Endothelial cell of umbilical vein (primary cell): Measurements from ENCODE around the gene CHMP6. TPM values are rescaled to one million over a fixed set of nuclear protein-coding genes. Genes with fewer than 3 reads are reported as not detected.

Experiments used
- BruUV-seq: library from RNA; stranded (reverse); fragments of 400-500 nt; replicated peaks from 2 replicates; lab custom pipeline; 2021; lab: Mats Ljungman, UMichigan
- CTCF ChIA-PET: fragments of 300-600, 350-600 bp; sonication (Branson Sonifier 250); formaldehyde crosslinking; loops from one replicate; lab custom pipeline; 2021; ENCODE audit warnings: antibody characterized with exemption, inconsistent platforms; lab: Charles Lee
- POLR2A ChIA-PET: fragments of 300-600, 350-600 bp; sonication (Branson Sonifier 250); formaldehyde crosslinking; loops from one replicate; lab custom pipeline; 2021; ENCODE audit warnings: antibody characterized with exemption, inconsistent platforms; lab: Charles Lee
- DNase-seq: peaks from one replicate; pipeline ENCODE4 v3.0.0-alpha.2; 2011; ENCODE audit warnings: low read depth, low spot score
- FAIRE-seq: peaks from 2 replicates; lab custom pipeline; 2011; peaks lifted over from hg19 to GRCh38; lab: Jason Lieb, UNC
- H2AFZ ChIP-seq: 2 replicates; pipeline ENCODE4 v1.6.0; 2012; ENCODE audit warnings: low read depth, low read length, control low read depth, inconsistent platforms
- H3K27ac ChIP-seq: 2 replicates; pipeline ENCODE4 v1.5.1; 2011; ENCODE audit warnings: low read depth, mild to moderate bottlenecking, control low read depth, low read length, moderate library complexity; ENCODE audit not compliant: insufficient read depth
- H3K27me3 ChIP-seq, 2 experiments: 2 replicates each; pipeline versions ENCODE4 v1.6.0 to v1.6.1; 2011; ENCODE audit warnings: low read length in 2 of 2, mixed read lengths in 1 of 2; ENCODE audit not compliant: control insufficient read depth in 2 of 2, insufficient read depth in 2 of 2
- H3K36me3 ChIP-seq, 2 experiments: 2 replicates in 1 of 2; 3 replicates in 1 of 2; pipeline ENCODE4 v1.5.1; 2011; ENCODE audit warnings: low read length in 2 of 2, mild to moderate bottlenecking in 1 of 2, moderate library complexity in 1 of 2; ENCODE audit not compliant: control insufficient read depth in 2 of 2, insufficient read depth in 2 of 2; ENCODE audit errors: extremely low read depth in 1 of 2
- H3K4me1 ChIP-seq: 3 replicates; pipeline ENCODE4 v1.5.1; 2011; ENCODE audit warnings: mild to moderate bottlenecking, low read length; ENCODE audit not compliant: control insufficient read depth, insufficient read depth; ENCODE audit errors: extremely low read depth
- H3K4me2 ChIP-seq: 2 replicates; pipeline ENCODE4 v1.6.1; 2011; ENCODE audit warnings: low read length, control low read depth, mixed read lengths; ENCODE audit not compliant: insufficient read depth
- H3K4me3 ChIP-seq, 3 experiments: fragments of 200-600 bp in 1 of 3; sonication (generic), shearing (Covaris generic) in 1 of 3; replicated peaks in 1 of 3; 2 replicates each; pipeline ENCODE4 v1.5.1; 2011 to 2016; ENCODE audit warnings: control low read depth in 3 of 3, low read length in 3 of 3, mild to moderate bottlenecking in 2 of 3, inconsistent platforms in 1 of 3, low read depth in 1 of 3, moderate library complexity in 1 of 3; ENCODE audit not compliant: insufficient read depth in 1 of 3
- H3K79me2 ChIP-seq: 2 replicates; pipeline ENCODE4 v1.6.0; 2012; ENCODE audit warnings: low read length, inconsistent platforms; ENCODE audit not compliant: control insufficient read depth, insufficient read depth
- H3K9ac ChIP-seq: replicated peaks from 2 replicates; pipeline ENCODE3; 2011; ENCODE audit warnings: low read length, control low read depth; ENCODE audit not compliant: insufficient read depth; ENCODE audit errors: extremely low read depth
- H3K9me1 ChIP-seq: replicated peaks from 3 replicates; pipeline ENCODE4 v1.6.0; 2011; ENCODE audit warnings: mild to moderate bottlenecking, low read length; ENCODE audit not compliant: control insufficient read depth, insufficient read depth; ENCODE audit errors: extremely low read depth
- H3K9me3 ChIP-seq: replicated peaks from 2 replicates; pipeline ENCODE4 v1.5.1; 2012; ENCODE audit warnings: low read length, inconsistent platforms; ENCODE audit not compliant: control insufficient read depth, insufficient read depth
- H4K20me1 ChIP-seq: replicated peaks from 2 replicates; pipeline ENCODE3; 2011; ENCODE audit warnings: mild to moderate bottlenecking, low read length; ENCODE audit not compliant: control insufficient read depth, insufficient read depth; ENCODE audit errors: extremely low read depth
- CTCF ChIP-seq, 2 donors: IDR thresholded peaks; 1 replicate in 1 of 2; 2 replicates in 1 of 2; pipeline ENCODE4 v1.5.1; 2011; ENCODE audit warnings: low read length in 2 of 2, mild to moderate bottlenecking in 2 of 2, moderate library complexity in 2 of 2, control low read depth in 1 of 2, inconsistent platforms in 1 of 2, low read depth in 1 of 2; ENCODE audit not compliant: insufficient read depth in 1 of 2; ENCODE audit errors: extremely low read depth in 1 of 2
- EZH2 ChIP-seq: IDR thresholded peaks from 2 replicates; pipeline ENCODE4 v1.6.1; 2012; ENCODE audit warnings: borderline replicate concordance, low read depth, mild to moderate bottlenecking, moderate library complexity, low read length, inconsistent platforms; ENCODE audit not compliant: severe bottlenecking
- FOS ChIP-seq: IDR thresholded peaks from 2 replicates; pipeline ENCODE4 v1.6.1; 2011; ENCODE audit warnings: mild to moderate bottlenecking, low read length, moderate library complexity, borderline replicate concordance; ENCODE audit not compliant: insufficient read depth
- GATA2 ChIP-seq: IDR thresholded peaks from 2 replicates; pipeline ENCODE4 v1.7.0; 2011; ENCODE audit warnings: low read depth, mild to moderate bottlenecking, moderate library complexity, mixed read lengths, low read length; ENCODE audit not compliant: insufficient read length, insufficient read depth
- JUN ChIP-seq: IDR thresholded peaks from 2 replicates; pipeline ENCODE4 v1.6.1; 2011; ENCODE audit warnings: borderline replicate concordance, low read depth; ENCODE audit not compliant: insufficient read length, insufficient read depth
- MAX ChIP-seq: IDR thresholded peaks from 2 replicates; pipeline ENCODE4 v1.6.1; 2011; ENCODE audit not compliant: insufficient read depth, insufficient read length
- MYC ChIP-seq: IDR thresholded peaks from one replicate; pipeline ENCODE4 v1.6.1; 2011; ENCODE audit warnings: mild to moderate bottlenecking, low read depth, low read length
- POLR2AphosphoS5 ChIP-seq: IDR thresholded peaks from 2 replicates; pipeline ENCODE4 v1.6.1; 2012; ENCODE audit warnings: low read depth, mild to moderate bottlenecking, control low read depth, low read length, moderate library complexity; ENCODE audit not compliant: insufficient read depth
- dilution Hi-C: fragments of 300-500 bp; cut with MboI; formaldehyde crosslinking; loops from one replicate; pipeline ENCODE4 v1.15.0; 2019; ENCODE audit warnings: low sequenced_read_pairs; ENCODE audit not compliant: extremely low pct_ligation_motif_present
- intact Hi-C: fragments of 100-400 bp; cut with micrococcal nuclease; formaldehyde crosslinking; loops from one replicate; pipeline ENCODE4 v1.10.0; 2022
- polyA plus RNA-seq, 4 experiments: library from polyadenylated mRNA; depleted of rRNA in 3 of 4; stranded (reverse) in 3 of 4; unstranded in 1 of 4; fragments of >200 nt; gene quantifications; 2 replicates each; pipeline versions ENCODE4 v1.2.1 to v1.2.3, GENCODE V29; 2011 to 2012; ENCODE audit warnings: missing spikeins in 1 of 4
- total RNA-seq: library from RNA; stranded (reverse); gene quantifications from 2 replicates; pipeline ENCODE4 v1.2.3, GENCODE V29; 2021

The CHMP6 gene
- total and polyA plus RNA-seq, 2 donors (not counting 3 experiments of a cell fraction or from before 2014, with no cell fraction given) = 42.5 to 48.5 TPM

GRCh38 chr17:80990921-80991644 is 558 bp upstream of the CHMP6 start:
- Histone ChIP-seq H3K9me1 (no peaks in the 10 kb centered on the region), H4K20me1 (no peaks in the 10 kb centered on the region), H3K9ac (peak overlapping the region; percentile 77), H3K36me3 (peaks cover 3 to 8% of the 10 kb centered on the region in 2 experiments), H3K9me3 (no peaks in the 10 kb centered on the region), H3K79me2 (peaks cover 14% of the 10 kb centered on the region), H3K27ac (no peak overlapping the region), H3K27me3 (no peaks in the 10 kb centered on the region), H3K4me3 (peak overlapping the region; percentile 73 to 79 (median 74)), H3K4me1 (peaks cover 9% of the 10 kb centered on the region), H3K4me2 (peak overlapping the region; percentile 76), H2AFZ (peak overlapping the region; percentile 94)
- TF ChIP-seq MYC (no peak), MAX (no peak), JUN (no peak), EZH2 (no peak), POLR2AphosphoS5 (no peak), FOS (no peak), GATA2 (no peak), CTCF (IDR thresholded peaks at IDR 0.05; ENCODE audit: extremely low read depth in 1 of 2, insufficient read depth in 1 of 2, low read depth in 1 of 2, low read length in 2 of 2) (no peak)
- no peak for DNase-seq
- ChIA-PET CTCF (interaction anchor here (0.6 to 1.5 kb wide), 5 partner anchors 14 to 564 kb away, joined by 3 to 5 read pairs (median 4); no protein-coding TSS in a partner anchor), POLR2A (no interaction called here)
- dilution Hi-C loops = no loop called here
- BruUV-seq = no TSS peak
- FAIRE-seq = peak; percentile 55
- intact Hi-C loops = no loop called here
